Peyer's patch (tissue), 4 donors: ENCODE measurements around the gene GJC1.

ENCODE experiments used
- CTCF ChIP-seq, 6 experiments: fragments of 450-650 bp in 4 of 6; fragments of 200-600 bp in 2 of 6; sonication (generic) in 1 of 6; IDR thresholded peaks; one replicate each; pipeline ENCODE4 v1.5.1; 2017 to 2019; ENCODE audit warnings: antibody characterized with exemption in 6 of 6, mild to moderate bottlenecking in 3 of 6, moderate library complexity in 1 of 6
- POLR2A ChIP-seq, 2 donors: fragments of 450-650 bp; IDR thresholded peaks; one replicate each; pipeline ENCODE4 v1.5.1; 2017; ENCODE audit warnings: antibody characterized with exemption in 2 of 2, mild to moderate bottlenecking in 2 of 2, moderate library complexity in 2 of 2

DNA sequence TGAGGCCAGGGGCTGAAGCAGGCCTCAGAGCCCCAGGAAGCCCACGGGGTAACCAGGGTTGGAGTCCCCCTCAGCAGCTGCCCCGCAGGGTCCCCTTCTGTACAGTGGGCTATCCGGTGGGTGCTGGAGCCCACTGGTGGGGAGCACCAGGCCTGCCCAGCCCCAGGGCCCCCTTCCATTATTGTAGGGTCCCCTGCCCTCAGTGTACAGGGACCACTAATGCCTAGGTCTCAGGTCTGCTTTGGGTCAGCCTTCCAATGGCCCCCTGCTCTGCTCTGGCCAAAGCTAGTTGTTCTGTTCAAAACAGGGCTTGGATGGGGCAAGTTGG is 70.2 kb downstream of the GJC1 start:
- TF ChIP-seq CTCF (IDR thresholded peaks at IDR 0.05), result no peak
- no peak for TF ChIP-seq POLR2A (IDR thresholded peaks at IDR 0.05)
